DOHH2 (cell line): Measurements from ENCODE around the gene CSRP3.

ENCODE experiments used
- H3F3A ChIP-seq: fragments of 200-600 bp; sonication (generic), shearing (Covaris generic); 2 replicates; pipeline ENCODE4 v1.6.0; 2016; ENCODE audit warnings: antibody characterized with exemption, mild to moderate bottlenecking; ENCODE audit not compliant: control insufficient read depth, insufficient read depth
- H3K27ac ChIP-seq: fragments of 200-600 bp; sonication (generic); 2 replicates; pipeline ENCODE4 v1.5.1; 2014; ENCODE audit warnings: low read depth, mild to moderate bottlenecking, low read length, moderate library complexity
- H3K27me3 ChIP-seq: fragments of 200-600 bp; sonication (generic); 2 replicates; pipeline ENCODE4 v1.6.1; 2014; ENCODE audit warnings: mild to moderate bottlenecking, low read length, mixed read lengths; ENCODE audit not compliant: control insufficient read depth
- H3K36me3 ChIP-seq: fragments of 200-600 bp; sonication (generic); 2 replicates; pipeline ENCODE4 v1.6.1; 2014; ENCODE audit warnings: mild to moderate bottlenecking, low read length, moderate library complexity, mixed read lengths; ENCODE audit not compliant: control insufficient read depth
- H3K4me1 ChIP-seq: fragments of 200-600 bp; sonication (generic); 2 replicates; pipeline ENCODE4 v1.6.1; 2014; ENCODE audit warnings: mild to moderate bottlenecking, low read length, mixed read lengths; ENCODE audit not compliant: control insufficient read depth
- H3K4me2 ChIP-seq: fragments of 200-600 bp; sonication (generic); 2 replicates; pipeline ENCODE4 v1.6.0; 2014; ENCODE audit warnings: mild to moderate bottlenecking, low read length, moderate library complexity
- H3K4me3 ChIP-seq: fragments of 200-600 bp; sonication (generic); 2 replicates; pipeline ENCODE4 v1.5.1; 2014; ENCODE audit warnings: mild to moderate bottlenecking, low read length, mixed read lengths
- H3K79me2 ChIP-seq: fragments of 200-600 bp; sonication (generic); 2 replicates; pipeline ENCODE4 v1.6.1; 2014; ENCODE audit warnings: mild to moderate bottlenecking, low read length, mixed read lengths; ENCODE audit not compliant: control insufficient read depth
- H3K9me2 ChIP-seq: fragments of 200-600 bp; sonication (generic); replicated peaks from 2 replicates; pipeline ENCODE4 v1.6.1; 2014; ENCODE audit warnings: mild to moderate bottlenecking, low read length, mixed read lengths; ENCODE audit not compliant: control insufficient read depth
- H3K9me3 ChIP-seq: fragments of 200-600 bp; sonication (generic); 2 replicates; pipeline ENCODE4 v1.6.1; 2014; ENCODE audit warnings: antibody characterized with exemption, low read length, mixed read lengths; ENCODE audit not compliant: control insufficient read depth, insufficient read depth
- H4K20me1 ChIP-seq: fragments of 200-600 bp; sonication (generic); 2 replicates; pipeline ENCODE4 v1.6.0; 2014; ENCODE audit warnings: low read depth, mild to moderate bottlenecking, antibody characterized with exemption, low read length, moderate library complexity; ENCODE audit not compliant: control insufficient read depth, insufficient read depth
- CTCF ChIP-seq: fragments of 200-600 bp; sonication (generic); IDR thresholded peaks from one replicate; pipeline ENCODE4 v1.5.1; 2014; ENCODE audit warnings: antibody characterized with exemption, mild to moderate bottlenecking, low read depth, low read length; ENCODE audit not compliant: poor library complexity, severe bottlenecking
- EZH2phosphoT487 ChIP-seq: fragments of 200-600 bp; sonication (generic); IDR thresholded peaks from 2 replicates; pipeline ENCODE4 v1.6.1; 2017; ENCODE audit warnings: borderline replicate concordance, mild to moderate bottlenecking, antibody characterized with exemption, low read length, moderate library complexity, mixed read lengths

Gene CSRP3

GRCh38 chr11:19191530-19192169 lies 10.1 kb downstream of the CSRP3 start:
- H3K27ac ChIP-seq, result no peak overlapping the region
- no peaks in the 10 kb centered on the region for H3K9me2 ChIP-seq
- no peaks in the 10 kb centered on the region for H3F3A ChIP-seq
- H3K79me2 ChIP-seq, result no peaks in the 10 kb centered on the region
- no peak overlapping the region for H3K4me2 ChIP-seq
- no peaks in the 10 kb centered on the region for H3K27me3 ChIP-seq
- no peaks in the 10 kb centered on the region for H3K36me3 ChIP-seq
- no peaks in the 10 kb centered on the region for H4K20me1 ChIP-seq
- H3K4me1 ChIP-seq, result no peaks in the 10 kb centered on the region
- H3K4me3 ChIP-seq, result no peak overlapping the region
- H3K9me3 ChIP-seq, result no peaks in the 10 kb centered on the region
- TF ChIP-seq CTCF, result no peak
- no peak for TF ChIP-seq EZH2phosphoT487

GRCh38 chr11:19187833-19188258 lies 13.9 kb downstream of the CSRP3 start:
- no peak overlapping the region for H3K4me3 ChIP-seq
- H3K79me2 ChIP-seq, result no peaks in the 10 kb centered on the region
- TF ChIP-seq EZH2phosphoT487 (no peak), CTCF (no peak)
- H3K9me2 ChIP-seq, result no peaks in the 10 kb centered on the region
- H4K20me1 ChIP-seq, result no peaks in the 10 kb centered on the region
- no peak overlapping the region for H3K27ac ChIP-seq
- no peaks in the 10 kb centered on the region for H3F3A ChIP-seq
- H3K27me3 ChIP-seq, result no peaks in the 10 kb centered on the region
- no peaks in the 10 kb centered on the region for H3K9me3 ChIP-seq
- H3K4me1 ChIP-seq, result no peaks in the 10 kb centered on the region
- no peak overlapping the region for H3K4me2 ChIP-seq
- no peaks in the 10 kb centered on the region for H3K36me3 ChIP-seq

- H4K20me1 ChIP-seq, result no peaks in the 10 kb centered on the region
- H3K9me3 ChIP-seq, result no peaks in the 10 kb centered on the region
- H3K4me3 ChIP-seq, result no peak overlapping the region
- H3K4me2 ChIP-seq, result no peak overlapping the region
- TF ChIP-seq CTCF (no peak), EZH2phosphoT487 (no peak)
- no peak overlapping the region for H3K27ac ChIP-seq
- H3K79me2 ChIP-seq, result no peaks in the 10 kb centered on the region
- no peaks in the 10 kb centered on the region for H3F3A ChIP-seq
- H3K9me2 ChIP-seq, result no peaks in the 10 kb centered on the region
- no peaks in the 10 kb centered on the region for H3K36me3 ChIP-seq
- no peaks in the 10 kb centered on the region for H3K27me3 ChIP-seq
- H3K4me1 ChIP-seq, result no peaks in the 10 kb centered on the region
These were observed 14.5 kb downstream of the CSRP3 start for GRCh38 chr11:19187114-19187832.
